GM20431 (cell line): ENCODE measurements around the gene HMGXB4.

ENCODE experiments used
- in situ Hi-C: fragments of 300-500 bp; cut with MseI, MboI; formaldehyde crosslinking; loops from one replicate; pipeline ENCODE4 v1.15.0; 2020; ENCODE audit warnings: low sequenced_read_pairs; ENCODE audit not compliant: unreplicated experiment

HMGXB4 gene

DNA sequence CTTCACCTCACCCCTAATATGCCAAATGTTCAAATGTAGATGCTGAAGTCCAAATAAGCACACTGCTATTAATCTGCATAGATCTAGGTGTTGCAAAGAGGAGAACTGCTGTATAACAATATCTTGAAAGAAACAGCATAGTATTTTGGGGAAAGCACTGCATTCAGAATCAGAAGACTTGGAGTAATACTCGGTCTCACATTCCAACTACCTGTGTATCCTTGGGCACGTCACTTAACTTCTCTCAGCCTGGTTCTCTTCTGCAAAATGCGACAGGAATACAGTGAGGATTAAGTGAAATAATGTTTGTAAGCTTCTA is 332 bp upstream of the HMGXB4 start:
- in situ Hi-C loops = no loop called here

DNA sequence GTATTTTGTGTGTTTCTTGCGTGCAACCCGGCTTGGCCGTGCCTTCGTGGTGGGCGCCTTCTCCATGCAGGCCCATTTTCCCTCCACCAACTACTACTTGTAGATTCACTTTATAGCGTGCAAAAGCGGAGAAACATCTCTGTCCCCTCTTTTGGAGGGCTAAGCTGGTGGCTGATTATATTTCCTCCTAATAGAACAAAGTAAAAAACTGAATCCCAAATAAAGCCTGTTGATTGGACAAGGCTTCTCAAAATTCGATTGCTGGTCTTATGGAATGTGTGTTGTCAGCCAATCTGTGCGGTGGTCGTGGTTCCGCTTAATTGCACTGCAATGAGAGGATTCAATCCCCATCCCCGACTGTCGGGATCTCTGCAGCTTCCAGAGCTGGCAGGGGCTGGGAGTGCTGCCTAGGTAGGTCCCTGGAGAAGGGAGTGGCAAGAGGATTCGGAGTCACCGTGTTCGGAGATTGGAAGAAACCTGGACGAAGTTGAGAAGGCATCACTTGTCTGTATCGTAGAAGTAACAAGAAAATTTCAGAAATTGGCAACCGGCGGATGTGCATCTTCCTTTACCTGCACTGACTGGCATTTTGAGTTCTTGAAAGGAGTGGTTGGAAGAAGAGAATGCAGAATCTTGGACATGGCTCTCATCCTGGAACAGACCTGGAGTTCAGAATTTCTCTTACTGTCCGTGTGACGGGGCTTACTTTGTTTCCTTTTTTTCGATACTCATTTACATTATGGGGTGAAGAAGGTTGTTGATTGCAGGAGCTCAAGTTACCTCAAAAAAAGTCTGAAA is 1.1 kb downstream of the HMGXB4 start:
- in situ Hi-C loops = no loop called here

DNA sequence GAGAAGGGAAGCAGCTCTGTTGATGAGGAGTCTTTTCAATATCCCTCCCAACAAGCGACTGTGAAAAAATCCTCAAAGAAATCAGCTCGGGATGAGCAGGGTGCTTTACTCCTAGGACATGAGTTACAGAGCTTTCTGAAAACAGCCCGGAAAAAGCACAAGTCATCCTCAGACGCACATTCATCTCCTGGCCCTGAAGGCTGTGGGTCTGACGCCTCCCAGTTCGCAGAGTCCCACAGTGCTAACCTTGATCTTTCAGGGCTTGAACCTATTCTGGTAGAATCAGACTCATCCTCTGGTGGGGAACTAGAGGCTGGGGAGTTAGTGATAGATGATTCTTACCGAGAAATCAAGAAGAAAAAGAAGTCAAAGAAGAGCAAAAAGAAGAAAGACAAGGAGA is 7.7 kb downstream of the HMGXB4 start:
- in situ Hi-C loops = no loop called here

DNA sequence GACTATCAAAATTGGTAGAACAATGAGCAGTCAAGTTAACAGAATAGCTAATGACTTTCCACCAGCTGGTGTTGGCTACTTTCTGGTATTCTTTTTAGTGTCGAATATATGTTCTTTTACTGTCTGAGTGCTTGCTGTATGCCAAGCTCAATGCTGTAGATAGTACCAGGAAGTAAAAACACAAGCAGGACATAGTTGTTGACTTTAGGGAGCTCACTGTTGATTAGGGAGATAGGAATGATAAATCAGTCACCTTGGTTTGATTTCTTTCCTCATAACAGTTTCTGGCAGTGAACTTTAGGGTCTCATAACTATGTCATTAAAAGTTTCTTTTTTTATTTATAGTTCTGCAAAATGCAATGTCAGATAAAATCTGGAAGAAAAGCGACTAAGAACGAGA is 9.0 kb downstream of the HMGXB4 start:
- in situ Hi-C loops = no loop called here

DNA sequence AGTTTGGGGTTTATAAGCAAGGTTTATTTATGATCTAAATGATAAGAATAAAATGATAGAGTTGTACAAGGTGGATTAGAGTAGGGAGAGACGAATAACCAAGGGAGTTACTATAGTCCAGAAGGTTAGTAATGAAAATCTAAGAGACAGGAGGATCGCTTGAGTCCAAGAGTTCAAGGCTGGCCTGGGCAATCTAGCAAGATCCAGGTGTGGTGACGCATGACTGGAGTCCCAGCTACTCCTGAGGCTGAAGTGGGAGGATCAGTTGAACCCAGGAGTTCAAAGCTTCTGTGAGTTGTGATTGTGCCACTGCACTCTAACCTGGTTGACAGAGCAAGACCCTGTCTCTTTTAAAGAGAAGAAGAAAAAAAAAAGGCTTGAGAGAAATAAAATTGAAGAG is 12.3 kb downstream of the HMGXB4 start:
- in situ Hi-C loops = no loop called here

DNA sequence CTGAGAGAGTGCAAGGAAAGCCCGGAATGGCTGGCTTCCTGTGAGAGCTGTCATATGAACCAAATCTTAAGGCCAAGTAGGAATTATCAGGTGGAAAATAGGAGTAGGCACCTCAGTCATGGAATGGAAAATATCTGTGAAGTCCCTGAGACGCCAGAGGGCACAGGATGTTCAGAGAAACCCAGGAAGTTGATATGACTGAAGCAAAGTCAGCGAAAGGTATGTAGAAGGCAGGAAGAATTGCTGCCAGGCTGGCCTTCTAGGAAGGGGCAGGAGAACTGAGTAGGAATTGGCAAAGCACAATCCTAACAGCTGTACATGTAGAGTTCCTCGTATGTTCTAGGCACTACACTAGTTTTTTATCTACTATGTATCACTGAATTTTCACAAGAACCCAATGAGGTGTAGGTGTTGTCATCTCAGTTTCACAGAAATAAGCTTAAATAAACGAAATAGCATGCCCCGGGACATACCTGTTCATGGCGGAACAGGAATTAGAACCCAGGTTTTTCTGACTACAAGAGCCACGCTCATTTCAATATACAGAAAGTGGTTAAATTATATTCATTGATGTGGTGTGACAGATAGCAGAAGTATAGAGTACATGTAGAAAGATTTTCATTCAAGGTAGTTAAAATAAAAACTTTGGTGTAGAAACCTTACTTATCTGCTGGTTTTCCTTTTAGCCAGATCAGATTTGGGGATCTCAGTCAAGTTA is 17.0 kb downstream of the HMGXB4 start:
- in situ Hi-C loops = no loop called here

DNA sequence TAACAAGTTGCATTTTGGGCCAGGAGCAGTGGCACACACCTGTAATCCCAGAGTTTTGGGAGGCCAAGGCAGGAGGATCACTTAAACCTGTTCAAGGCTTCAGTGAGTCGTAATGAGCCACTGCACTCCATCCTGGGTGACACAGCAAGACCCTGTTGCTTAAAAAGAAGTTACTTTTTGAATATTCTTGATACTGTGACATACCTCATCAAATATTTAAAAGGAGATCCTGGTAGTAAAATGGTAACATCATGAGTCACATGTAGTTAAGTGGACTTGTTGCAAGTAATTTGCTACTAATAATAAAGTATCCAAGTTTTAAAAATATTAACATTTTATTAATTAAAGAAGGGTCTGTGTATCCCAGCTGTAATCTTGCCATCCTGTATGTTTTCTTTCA is 18.3 kb downstream of the HMGXB4 start:
- in situ Hi-C loops = no loop called here

DNA sequence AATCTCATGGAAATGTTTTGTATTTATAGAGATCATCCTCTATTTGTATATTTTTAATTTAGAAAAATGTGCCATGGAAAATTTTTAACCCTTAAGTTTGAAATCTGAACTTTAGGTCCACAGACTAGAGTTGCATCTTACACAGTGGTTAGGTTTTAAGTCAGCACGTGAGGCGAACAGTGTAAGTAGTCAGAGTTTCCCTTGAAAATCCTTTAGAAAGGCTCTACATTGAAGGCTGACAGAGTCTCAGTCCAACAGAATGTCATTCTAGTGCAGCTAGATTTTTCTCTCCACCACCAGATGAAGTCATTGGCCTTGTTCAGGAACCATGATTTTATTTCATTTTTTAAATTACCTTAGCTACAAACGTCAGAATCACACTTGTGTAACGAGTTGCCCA is 18.7 kb downstream of the HMGXB4 start:
- in situ Hi-C loops = no loop called here

DNA sequence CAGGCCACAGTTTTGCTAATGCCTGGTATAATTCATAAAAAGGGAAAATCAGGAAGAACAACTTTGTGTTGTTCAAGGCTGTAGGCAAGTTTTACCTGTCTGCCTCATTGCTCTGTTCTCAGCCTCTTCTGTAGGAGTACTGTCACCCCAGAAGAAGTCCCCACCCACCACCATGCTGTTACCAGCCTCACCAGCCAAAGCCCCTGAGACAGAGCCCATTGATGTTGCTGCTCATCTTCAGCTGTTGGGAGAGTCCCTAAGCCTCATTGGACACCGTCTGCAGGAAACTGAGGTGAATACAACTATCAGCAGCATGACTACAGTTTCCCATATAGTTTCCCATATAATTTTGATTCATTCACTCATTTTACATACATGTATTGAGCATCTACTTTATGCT is 30.8 kb downstream of the HMGXB4 start:
- in situ Hi-C loops = no loop called here

DNA sequence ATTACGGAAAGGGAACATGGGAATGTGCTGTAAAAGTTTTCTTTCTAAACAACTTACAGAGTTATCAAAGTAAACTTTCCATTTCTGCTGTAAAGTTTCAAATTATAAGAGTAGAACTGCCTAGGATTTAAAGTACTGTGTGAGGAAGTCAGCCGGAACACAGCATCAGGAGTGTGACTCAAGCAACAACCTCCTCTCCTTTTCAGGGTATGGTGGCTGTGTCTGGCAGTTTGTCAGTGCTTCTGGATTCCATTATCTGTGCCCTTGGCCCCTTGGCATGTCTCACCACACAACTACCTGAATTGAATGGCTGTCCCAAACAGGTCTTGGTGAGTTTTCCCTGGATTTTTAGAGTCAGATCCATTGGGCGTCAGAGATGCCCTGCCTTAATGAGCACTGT is 35.5 kb downstream of the HMGXB4 start:
- in situ Hi-C loops = no loop called here

DNA sequence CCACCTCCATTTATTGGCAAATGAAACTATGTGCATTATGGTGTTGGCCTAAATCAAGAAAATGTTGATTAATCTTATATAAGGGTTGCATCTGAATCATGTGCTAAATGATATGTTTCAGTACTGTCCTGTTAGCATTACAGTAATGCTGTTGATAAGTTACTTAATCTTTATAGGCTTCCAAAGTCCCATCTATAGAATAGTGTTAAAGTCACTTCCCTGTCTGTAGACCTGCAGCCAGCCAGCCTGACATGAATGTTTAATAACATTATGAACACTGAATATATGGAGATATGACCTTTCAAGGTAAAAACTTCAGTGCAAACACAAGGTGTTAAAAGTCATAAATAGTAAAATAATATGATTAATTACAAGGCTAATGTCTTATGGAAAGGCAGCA is 38.8 kb downstream of the HMGXB4 start:
- in situ Hi-C loops = no loop called here

DNA sequence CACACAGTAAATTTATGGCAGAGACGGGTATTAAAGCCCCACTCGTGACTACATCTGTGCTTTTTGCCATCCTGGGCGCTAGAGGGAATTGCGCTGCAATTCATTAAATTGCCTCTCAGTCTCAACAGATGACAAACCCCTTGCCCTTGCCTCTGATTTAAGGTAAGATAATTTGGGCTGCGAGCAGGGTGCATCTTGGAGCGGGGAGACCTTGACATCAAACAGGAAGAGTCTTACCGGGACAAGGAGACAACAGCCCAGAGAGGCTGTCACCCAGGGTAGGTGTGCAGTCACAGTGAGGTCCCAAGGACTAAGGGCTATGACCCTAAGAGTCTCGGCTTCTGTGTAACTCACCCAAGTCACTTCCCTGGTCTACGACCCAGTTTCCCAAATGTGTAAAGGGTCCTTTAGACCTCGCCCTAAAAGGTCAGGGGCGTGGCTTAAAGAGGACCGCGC is 42.0 kb downstream of the HMGXB4 start:
- in situ Hi-C loops = no loop called here

DNA sequence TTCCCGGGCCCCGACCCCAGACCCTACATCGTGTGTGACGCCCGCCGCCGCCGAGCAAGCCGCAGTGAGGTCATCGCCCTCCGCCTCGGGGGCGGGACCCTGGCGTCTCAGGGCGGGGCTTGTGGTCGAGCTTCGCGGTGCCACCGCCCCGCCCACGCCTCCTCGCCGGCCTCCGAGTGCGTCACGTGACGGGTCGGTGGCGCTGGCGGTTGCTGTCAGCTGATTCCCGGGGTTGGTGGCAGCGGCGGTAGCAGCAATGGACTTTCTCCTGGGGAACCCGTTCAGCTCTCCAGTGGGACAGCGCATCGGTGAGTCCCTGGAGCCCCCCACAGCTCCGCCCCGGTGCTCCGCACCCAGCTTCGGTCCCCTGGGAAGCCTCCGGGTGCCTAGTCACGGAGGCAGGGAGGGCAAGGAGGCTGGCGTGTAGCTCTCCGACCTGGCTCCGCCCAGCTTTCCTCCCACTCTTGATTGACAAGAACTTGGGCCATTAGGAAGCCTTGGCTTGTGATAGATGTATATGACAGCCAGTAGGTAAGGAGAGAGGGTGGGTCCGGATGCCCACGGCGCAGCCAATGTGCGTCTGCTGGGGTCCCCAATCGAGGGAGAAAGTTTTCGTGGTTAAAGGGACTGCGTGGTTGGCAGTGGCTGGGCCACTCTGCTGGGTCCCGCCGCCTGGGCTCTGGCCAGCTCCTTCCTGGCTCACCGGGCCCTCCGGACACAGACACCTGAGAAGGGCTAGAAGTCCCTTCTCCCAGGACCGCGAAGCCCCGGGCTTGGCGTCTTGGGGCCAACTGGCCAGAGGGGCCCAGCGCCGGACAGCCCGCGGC is 42.6 kb downstream of the HMGXB4 start, which contains the start of gene TOM1:
Gene TOM1, plus strand, starts transcription at position 222 of the 827 bp plus-strand sequence. Its CDS starts 35 bp downstream, at position 257.
- in situ Hi-C loops = no loop called here

DNA sequence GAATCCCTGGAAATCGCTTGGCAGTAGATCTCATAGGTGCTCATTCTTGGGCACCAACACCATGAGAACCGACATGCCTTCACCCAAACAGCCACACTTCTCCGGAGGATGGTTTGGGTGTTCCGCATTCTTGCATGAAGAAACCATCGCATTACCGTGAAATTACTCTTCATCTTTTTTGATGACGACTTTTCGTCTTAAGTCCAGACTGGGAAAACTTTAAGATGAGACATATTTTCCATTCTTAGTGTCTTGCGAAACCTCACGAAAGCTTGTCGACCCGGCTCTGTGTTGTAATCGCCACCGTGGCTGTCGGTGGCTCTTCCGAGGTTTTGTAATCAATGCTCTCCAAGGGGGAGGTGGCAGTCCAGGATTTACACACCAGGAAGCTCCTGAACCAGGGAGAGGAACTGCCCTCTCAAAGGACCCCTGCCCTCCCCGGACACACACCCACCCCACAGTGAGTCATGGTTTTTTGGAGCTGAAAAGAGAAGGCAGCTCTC is 44.1 kb downstream of the HMGXB4 start:
- in situ Hi-C loops = no loop called here

DNA sequence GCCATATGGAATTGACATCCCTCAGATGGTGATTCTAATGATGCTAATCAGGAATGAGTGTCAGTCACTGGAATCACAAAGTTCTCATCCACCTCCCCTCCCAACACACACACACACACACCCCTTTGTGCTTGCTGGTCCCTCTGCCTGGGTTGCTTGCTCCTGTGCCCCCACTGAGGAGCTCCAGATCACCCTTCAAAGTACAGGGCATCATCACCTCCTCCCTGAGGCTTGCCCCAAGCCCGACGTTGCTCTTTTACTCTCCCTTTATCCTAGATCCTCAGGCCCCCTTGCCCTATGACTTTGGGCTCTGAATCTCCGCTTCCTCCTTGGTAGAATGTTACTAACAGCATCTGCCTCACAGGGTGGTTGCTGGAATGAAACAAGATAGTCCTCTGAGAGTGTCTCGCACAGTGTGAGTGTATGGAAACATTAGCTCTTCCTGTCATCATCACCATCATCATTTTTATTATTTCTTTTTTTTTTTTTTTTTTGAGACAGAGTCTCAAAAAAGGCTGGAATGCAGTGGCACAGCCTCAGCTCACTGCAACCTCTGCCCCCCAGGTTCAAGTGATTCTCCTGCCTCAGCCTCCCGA is 45.8 kb downstream of the HMGXB4 start:
- in situ Hi-C loops = no loop called here

DNA sequence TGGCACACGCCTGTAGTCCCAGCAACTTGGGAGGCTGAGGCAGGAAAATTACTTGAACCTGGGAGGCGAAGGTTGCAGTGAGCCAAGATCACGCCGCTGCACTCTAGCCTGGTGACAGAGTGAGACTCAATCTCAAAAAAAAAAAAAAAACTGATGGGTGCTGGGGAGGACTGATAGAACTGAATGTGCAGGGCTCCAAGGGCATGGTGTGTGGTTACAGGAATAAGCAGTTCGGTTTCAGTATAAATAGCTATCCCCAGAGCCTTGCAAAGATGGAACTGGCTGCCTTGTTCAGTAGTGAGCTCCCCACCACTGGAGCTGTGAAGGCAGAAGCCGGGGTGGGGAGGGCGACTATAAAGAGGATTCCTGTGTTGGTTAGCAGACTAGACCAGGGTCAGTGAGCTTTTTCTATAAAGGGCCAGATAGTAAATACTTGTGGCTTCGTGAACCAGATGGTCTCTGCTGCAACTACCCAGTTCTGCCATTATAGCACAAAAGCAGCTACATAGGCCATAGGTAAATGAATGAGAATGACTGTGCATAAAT is 48.3 kb downstream of the HMGXB4 start:
- in situ Hi-C loops = no loop called here

DNA sequence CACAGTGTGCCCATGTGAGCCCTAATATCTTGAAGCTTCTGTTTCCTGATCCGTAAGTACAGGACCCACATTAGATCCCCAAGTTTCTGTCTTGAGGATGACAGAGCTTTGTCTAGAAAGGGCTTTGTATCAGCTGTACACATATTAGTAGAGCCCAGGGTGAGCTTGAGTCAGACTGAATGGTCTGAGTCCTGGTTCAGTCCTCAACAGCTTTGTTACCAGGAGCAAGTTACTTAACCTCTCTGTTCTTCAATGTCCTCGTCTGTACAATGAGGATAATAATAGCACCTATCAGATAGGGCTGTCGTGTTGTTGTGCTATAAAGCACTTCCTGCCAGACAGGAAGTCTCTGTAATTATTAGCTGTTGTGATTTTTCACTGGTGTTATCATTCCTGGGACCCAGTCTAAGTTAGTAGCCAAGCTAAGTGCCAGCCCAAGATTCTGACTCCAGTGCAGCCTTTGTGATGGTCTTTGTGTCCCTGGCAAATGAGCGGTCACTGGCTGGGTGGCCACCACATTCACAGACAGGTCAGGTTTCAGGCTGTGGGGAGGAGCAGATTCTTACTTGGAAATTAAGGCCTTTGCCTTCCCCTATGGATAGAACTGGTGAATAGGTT is 49.2 kb downstream of the HMGXB4 start:
- in situ Hi-C loops = no loop called here

DNA sequence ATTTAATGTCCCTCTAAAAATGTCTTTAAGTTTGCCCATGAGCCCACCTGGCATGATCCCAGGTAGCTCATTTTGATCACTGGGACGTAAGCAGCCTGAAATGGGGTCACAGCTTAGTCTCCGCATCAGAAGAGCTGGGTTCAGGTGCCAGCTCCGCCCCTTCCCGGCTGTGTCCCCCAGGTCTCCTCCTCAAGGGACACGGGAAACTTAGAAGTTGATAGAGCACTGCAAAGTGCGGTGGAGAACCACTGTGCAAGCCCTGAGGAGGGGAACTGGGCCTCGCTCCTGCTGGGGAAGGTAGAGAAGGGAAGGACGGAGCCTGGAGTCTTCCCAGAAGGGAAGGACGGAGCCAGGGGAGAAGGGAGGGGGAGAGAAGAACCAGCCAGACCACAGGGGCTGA is 50.1 kb downstream of the HMGXB4 start:
- in situ Hi-C loops = no loop called here

DNA sequence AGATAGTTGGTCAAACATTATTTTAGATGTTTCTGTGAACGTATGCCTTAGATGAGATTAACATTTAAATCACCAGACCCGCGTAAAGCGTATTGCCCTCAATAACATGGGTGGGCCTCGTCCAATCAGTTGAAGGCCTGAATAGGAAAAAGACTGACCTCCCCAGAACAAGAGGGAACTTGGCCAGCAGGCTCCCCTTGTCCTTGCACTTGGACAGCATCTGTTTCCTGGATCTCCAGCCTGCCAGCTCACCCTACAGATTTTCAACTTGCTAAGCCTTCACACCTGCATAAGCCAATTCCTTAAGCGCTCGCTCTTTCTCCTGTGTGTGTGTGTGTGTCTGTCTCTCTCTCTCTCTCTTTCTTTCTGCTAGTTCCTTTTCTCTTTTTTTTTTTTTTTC is 50.6 kb downstream of the HMGXB4 start:
- in situ Hi-C loops = no loop called here
